NT2/D1 (cell line): ENCODE data around the gene TLL2.

Experiments
- DNase-seq: peaks from one replicate; pipeline ENCODE4 v3.0.0-alpha.2; 2011; ENCODE audit warnings: low read depth, low spot score
- H3K27me3 ChIP-seq: 2 replicates; pipeline ENCODE4 v1.6.0; 2011; ENCODE audit warnings: mild to moderate bottlenecking; ENCODE audit not compliant: insufficient read length, insufficient read depth
- H3K36me3 ChIP-seq: 2 replicates; pipeline ENCODE4 v1.6.1; 2011; ENCODE audit warnings: mild to moderate bottlenecking, low read length, mixed read lengths; ENCODE audit not compliant: insufficient read depth, insufficient read length
- H3K4me1 ChIP-seq: 2 replicates; pipeline ENCODE4 v1.5.1; 2011; ENCODE audit not compliant: insufficient read depth, insufficient read length
- H3K4me3 ChIP-seq: 2 replicates; pipeline ENCODE4 v1.5.1; 2011; ENCODE audit warnings: low read depth; ENCODE audit not compliant: insufficient read length
- H3K9ac ChIP-seq: 2 replicates; pipeline ENCODE4 v1.6.0; 2011; ENCODE audit warnings: low read depth; ENCODE audit not compliant: insufficient read length
- H3K9me3 ChIP-seq: 2 replicates; pipeline ENCODE4 v1.5.1; 2011; ENCODE audit warnings: mild to moderate bottlenecking, low read length; ENCODE audit not compliant: insufficient read depth
- SUZ12 ChIP-seq: IDR thresholded peaks from 2 replicates; pipeline ENCODE4 v1.6.1; 2011; ENCODE audit not compliant: insufficient read length, insufficient read depth; ENCODE audit errors: extremely low read depth
- YY1 ChIP-seq: IDR thresholded peaks from 2 replicates; pipeline ENCODE4 v1.6.1; 2011; ENCODE audit not compliant: insufficient read length, insufficient read depth
- ZNF274 ChIP-seq: IDR thresholded peaks from 2 replicates; pipeline ENCODE4 v1.6.1; 2011; ENCODE audit warnings: mild to moderate bottlenecking, low read depth, low read length

The TLL2 gene

DNA sequence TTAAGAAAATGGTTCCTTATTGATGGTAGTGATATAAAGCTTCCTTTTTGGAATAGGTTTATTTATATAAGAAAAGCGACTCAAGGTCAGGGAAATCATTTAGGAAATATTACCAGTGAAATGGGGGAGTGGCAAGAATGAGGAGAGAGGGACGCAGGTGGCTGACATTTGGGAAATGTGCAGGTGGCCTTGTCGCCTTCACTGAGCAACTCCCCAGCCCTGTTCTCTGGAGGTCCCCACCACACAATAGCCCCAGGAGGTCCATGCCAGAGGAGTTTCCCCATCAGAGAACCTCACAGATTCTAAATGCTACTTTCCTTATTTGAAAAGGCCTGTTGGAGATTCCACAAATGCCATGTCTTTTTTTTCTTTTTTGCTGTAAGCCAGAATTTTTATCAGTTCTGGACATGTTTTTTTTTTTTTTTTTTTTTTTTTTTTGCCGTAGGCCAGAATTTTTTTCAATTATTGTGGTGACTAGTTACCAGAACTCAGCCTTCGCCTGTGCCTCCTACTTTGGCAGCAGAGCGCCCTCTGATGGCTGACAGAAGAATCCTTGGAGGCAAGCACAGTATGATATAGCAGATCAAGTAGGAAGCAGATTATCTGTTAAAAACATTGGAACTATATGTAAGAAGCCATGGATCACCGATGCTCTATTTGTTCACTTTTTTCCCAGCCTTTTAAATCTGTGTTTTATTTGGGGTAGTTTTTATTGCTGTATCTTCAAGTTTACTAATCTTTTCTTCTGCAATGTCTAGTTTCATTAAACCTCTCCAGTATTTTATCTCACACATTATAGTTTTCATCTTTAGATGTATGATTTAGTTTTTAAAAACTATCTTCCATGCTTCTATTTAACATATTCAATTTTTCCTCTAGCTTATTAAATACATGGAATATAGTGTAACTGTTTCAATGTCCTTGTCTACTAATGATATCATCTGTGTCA is 173.5 kb downstream of the TLL2 start:
- no peaks in the 10 kb centered on the region for H3K36me3 ChIP-seq
- TF ChIP-seq ZNF274: no peak
- TF ChIP-seq SUZ12: no peak
- no peak for TF ChIP-seq YY1
- DNase-seq: peak; percentile 75

GRCh38 chr10:96339383-96339782 is 174.3 kb downstream of the TLL2 start:
- Histone ChIP-seq H3K27me3 (no peaks in the 10 kb centered on the region), H3K4me1 (no peaks in the 10 kb centered on the region), H3K9me3 (no peaks in the 10 kb centered on the region; the same call in 1 of the 2 replicates), H3K36me3 (no peaks in the 10 kb centered on the region), H3K4me3 (no peak overlapping the region), H3K9ac (no peak overlapping the region)
- no peak for DNase-seq
- TF ChIP-seq YY1 (no peak), SUZ12 (no peak), ZNF274 (no peak)

More for the DNA sequence above, 173.5 kb downstream of the TLL2 start:
- Histone ChIP-seq H3K4me1 (no peaks in the 10 kb centered on the region), H3K9me3 (no peaks in the 10 kb centered on the region; the same call in 1 of the 2 replicates), H3K4me3 (no peak overlapping the region), H3K9ac (no peak overlapping the region), H3K27me3 (no peaks in the 10 kb centered on the region)

DNA sequence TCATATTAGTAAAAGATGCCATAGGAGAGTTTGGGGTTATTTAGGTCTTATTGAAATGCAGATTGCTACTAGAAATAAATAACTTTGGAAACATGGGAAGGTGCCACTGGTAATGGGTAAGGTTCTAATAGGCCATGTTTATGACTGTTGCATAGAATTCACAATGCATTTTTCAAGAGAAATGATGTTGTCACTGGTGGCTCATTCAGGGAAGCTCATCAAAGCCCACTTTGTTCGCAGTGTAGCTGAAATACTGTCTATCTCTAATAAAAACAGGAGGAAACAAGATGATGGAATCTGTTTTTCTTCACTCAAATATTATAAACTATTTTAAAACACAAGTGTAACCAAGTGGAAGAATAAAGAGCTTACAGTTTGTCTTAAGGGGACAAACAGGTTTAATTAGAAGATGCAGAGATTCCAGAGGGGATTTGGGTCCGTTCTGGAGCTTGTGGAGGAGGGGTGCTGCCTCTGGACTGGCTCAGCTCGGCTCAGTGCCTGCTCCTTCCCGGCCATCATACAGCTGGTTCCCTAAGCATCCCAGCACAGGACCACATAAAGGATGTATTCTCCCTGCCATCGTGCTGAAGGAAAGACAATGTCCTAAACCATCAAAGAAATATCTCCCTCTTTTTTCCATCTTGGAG is 175.3 kb downstream of the TLL2 start:
- DNase-seq: no peak
- Histone ChIP-seq H3K27me3 (no peaks in the 10 kb centered on the region), H3K4me1 (no peaks in the 10 kb centered on the region), H3K4me3 (no peak overlapping the region), H3K9me3 (no peaks in the 10 kb centered on the region; the same call in 1 of the 2 replicates), H3K9ac (no peak overlapping the region), H3K36me3 (no peaks in the 10 kb centered on the region)
- TF ChIP-seq ZNF274 (no peak), YY1 (no peak), SUZ12 (no peak)

DNA sequence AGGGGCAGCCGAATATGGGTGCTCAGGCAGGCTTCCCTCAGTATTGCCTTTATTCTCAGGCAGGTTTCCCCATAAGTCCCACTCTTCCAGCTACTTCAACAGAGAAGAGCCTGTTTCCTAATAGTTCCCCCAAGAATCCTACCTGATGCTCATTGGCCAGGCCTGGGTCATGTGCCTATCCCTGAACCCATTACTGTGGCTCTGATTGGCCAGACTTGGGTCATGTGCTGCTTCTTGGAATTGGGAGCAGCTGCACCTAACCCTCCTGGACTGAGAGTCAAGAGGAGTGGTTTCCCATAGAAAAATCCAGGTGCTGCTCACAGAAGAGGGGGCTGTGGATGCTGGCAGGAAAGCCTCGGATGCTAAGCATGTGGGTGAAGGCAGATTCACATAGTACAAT is 176.6 kb downstream of the TLL2 start:
- Histone ChIP-seq H3K4me1 (no peaks in the 10 kb centered on the region), H3K36me3 (no peaks in the 10 kb centered on the region), H3K27me3 (no peaks in the 10 kb centered on the region), H3K4me3 (no peak overlapping the region), H3K9ac (no peak overlapping the region), H3K9me3 (no peaks in the 10 kb centered on the region)
- TF ChIP-seq SUZ12 (no peak), YY1 (no peak), ZNF274 (no peak)
- no peak for DNase-seq

- H3K9me3 ChIP-seq: no peaks in the 10 kb centered on the region
- H3K4me1 ChIP-seq: no peaks in the 10 kb centered on the region
- no peaks in the 10 kb centered on the region for H3K36me3 ChIP-seq
- no peak overlapping the region for H3K4me3 ChIP-seq
- H3K27me3 ChIP-seq: no peaks in the 10 kb centered on the region
- no peak overlapping the region for H3K9ac ChIP-seq
- TF ChIP-seq SUZ12: no peak
- no peak for TF ChIP-seq YY1
- no peak for TF ChIP-seq ZNF274
- DNase-seq: peak; percentile 42
Observed at GRCh38 chr10:96334616-96335526, 178.9 kb downstream of the TLL2 start.

GRCh38 chr10:96333101-96333500 is 180.6 kb downstream of the TLL2 start:
- no peak overlapping the region for H3K4me3 ChIP-seq
- no peak for DNase-seq
- H3K27me3 ChIP-seq: no peaks in the 10 kb centered on the region
- no peak for TF ChIP-seq SUZ12
- TF ChIP-seq YY1: no peak
- no peak for TF ChIP-seq ZNF274
- H3K36me3 ChIP-seq: no peaks in the 10 kb centered on the region
- H3K4me1 ChIP-seq: no peaks in the 10 kb centered on the region
- no peak overlapping the region for H3K9ac ChIP-seq
- H3K9me3 ChIP-seq: no peaks in the 10 kb centered on the region
